Measurements from ENCODE around the gene KIF7.
A peak's percentile ranks its signal among the peaks of the same experiment; 100 is the strongest.

The KIF7 gene

DNA sequence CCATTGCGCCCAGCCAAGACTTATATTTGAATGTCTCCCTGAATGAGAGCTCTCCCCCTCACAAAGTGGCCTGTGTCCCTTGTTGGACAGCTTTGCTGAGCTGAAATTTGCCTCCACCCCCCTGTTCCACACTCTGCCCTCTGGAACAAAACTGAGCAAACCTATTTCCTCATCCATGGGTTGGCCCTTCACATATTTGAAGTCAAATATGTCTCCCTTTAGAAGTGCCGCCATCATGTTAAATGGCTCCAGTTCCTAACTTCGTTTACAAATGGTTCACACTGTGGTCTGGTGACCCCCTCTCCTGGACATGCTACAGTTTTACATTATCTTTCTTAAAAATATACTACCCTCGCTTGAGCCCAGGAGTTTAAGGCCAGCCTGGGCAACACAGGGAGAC, 19.3 kb upstream of the KIF7 start:
- TF ChIP-seq TEAD4 (IDR thresholded peaks at IDR 0.05) (no peak), YY1 (IDR thresholded peaks at IDR 0.05; ENCODE audit: low read depth) (no peak), NFIC (IDR thresholded peaks at IDR 0.05) (no peak), CEBPB (IDR thresholded peaks at IDR 0.05) (no peak), EGR1 (IDR thresholded peaks at IDR 0.05) (no peak)
- TF ChIP-seq, protein P1, sequence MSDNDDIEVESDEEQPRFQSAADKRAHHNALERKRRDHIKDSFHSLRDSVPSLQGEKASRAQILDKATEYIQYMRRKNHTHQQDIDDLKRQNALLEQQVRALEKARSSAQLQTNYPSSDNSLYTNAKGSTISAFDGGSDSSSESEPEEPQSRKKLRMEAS (IDR thresholded peaks at IDR 0.05): no peak

- peak; percentile 38; the same call in 1 of the 2 replicates for TF ChIP-seq RAD21 (IDR thresholded peaks at IDR 0.05; ENCODE audit: low read depth)
- TF ChIP-seq NFIC (IDR thresholded peaks at IDR 0.05): no peak
- no peak for TF ChIP-seq CEBPB (IDR thresholded peaks at IDR 0.05)
Observed at GRCh38 chr15:89673165-89673512, 17.9 kb upstream of the KIF7 start.

GRCh38 chr15:89672221-89673164, 17.2 kb upstream of the KIF7 start:
- TF ChIP-seq REST (IDR thresholded peaks at IDR 0.05; ENCODE audit: low read depth) (no peak), CREB1 (IDR thresholded peaks at IDR 0.05; ENCODE audit: low read depth) (no peak), EGR1 (IDR thresholded peaks at IDR 0.05) (no peak), USF1 (IDR thresholded peaks at IDR 0.05) (no peak)
- TF ChIP-seq, protein P1 (IDR thresholded peaks at IDR 0.05): no peak

DNA sequence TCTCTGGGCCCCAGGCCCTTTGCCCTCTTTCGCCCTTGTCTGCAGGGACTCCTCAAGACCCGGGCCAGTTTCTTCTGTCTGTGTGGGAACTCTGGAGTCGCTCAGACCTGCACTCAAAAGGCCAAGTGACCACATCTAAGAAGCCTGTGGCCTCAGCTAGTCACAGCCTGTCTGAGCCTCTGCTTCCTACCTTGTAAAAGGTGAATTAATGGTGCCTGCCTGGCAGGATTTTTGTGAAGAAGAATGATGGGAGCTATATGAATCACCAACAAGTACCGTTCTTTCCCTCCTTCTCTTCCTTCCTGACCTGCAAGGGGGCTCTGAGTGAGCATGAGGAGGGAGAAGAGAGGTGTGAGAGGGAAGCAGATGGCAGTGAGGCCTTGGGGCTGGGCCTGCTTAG, 16.4 kb upstream of the KIF7 start:
- no peak for TF ChIP-seq CEBPB (IDR thresholded peaks at IDR 0.05)
- no peak for TF ChIP-seq NFIC (IDR thresholded peaks at IDR 0.05)
- no peak for TF ChIP-seq FOXM1 (IDR thresholded peaks at IDR 0.05; ENCODE audit: borderline replicate concordance, low read depth)
- TF ChIP-seq RAD21 (IDR thresholded peaks at IDR 0.05; ENCODE audit: low read depth): no peak
- no peak for TF ChIP-seq TCF12 (IDR thresholded peaks at IDR 0.05; ENCODE audit: low read depth)
- no peak for TF ChIP-seq EGR1 (IDR thresholded peaks at IDR 0.05)
- no peak for TF ChIP-seq YY1 (IDR thresholded peaks at IDR 0.05; ENCODE audit: low read depth)

DNA sequence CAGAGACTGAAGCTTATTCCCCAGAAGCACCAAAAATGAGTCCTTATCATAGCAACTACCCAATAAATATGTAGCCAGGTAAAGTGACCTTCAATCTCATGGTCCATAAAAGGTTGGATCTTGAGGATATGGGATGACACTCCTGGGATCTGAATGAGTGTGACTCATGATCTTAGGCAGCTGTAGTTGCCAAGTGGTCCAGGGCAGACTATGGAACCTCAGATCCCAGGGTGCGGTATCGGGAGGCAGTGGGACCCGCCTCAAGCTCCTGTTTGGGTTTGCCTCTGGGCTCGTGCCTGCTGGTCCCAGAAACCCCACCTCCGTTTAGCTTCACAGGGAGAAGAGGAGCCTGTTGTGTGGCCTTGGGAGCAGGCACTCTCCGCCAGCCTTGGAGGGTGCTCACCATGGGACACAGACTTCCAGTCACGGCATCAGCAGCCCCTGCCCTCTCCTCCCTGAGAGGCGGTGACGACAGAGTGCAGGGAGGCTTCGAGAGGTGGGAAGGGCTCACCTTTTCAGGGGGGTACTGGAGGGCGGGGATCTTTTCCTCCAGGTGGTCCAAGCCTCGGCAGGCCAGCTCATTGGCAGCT, 15.8 kb upstream of the KIF7 start:
- no peak for TF ChIP-seq YY1 (IDR thresholded peaks at IDR 0.05; ENCODE audit: low read depth)
- no peak for TF ChIP-seq TCF12 (IDR thresholded peaks at IDR 0.05; ENCODE audit: low read depth)
- TF ChIP-seq, protein P1 (IDR thresholded peaks at IDR 0.05): no peak
- no peak for TF ChIP-seq NFIC (IDR thresholded peaks at IDR 0.05)
- TF ChIP-seq CEBPB (IDR thresholded peaks at IDR 0.05): no peak
- TF ChIP-seq USF1 (IDR thresholded peaks at IDR 0.05): no peak
- TF ChIP-seq TEAD4 (IDR thresholded peaks at IDR 0.05): no peak
- TF ChIP-seq ZBTB7A (IDR thresholded peaks at IDR 0.05; ENCODE audit: low read depth): no peak
- no peak for TF ChIP-seq TAF1 (IDR thresholded peaks at IDR 0.05; ENCODE audit: low read depth)
- no peak for TF ChIP-seq RAD21 (IDR thresholded peaks at IDR 0.05; ENCODE audit: low read depth)
- TF ChIP-seq EGR1 (IDR thresholded peaks at IDR 0.05): no peak
- no peak for TF ChIP-seq FOXM1 (IDR thresholded peaks at IDR 0.05; ENCODE audit: borderline replicate concordance, low read depth)
- no peak for TF ChIP-seq REST (IDR thresholded peaks at IDR 0.05; ENCODE audit: low read depth)

DNA sequence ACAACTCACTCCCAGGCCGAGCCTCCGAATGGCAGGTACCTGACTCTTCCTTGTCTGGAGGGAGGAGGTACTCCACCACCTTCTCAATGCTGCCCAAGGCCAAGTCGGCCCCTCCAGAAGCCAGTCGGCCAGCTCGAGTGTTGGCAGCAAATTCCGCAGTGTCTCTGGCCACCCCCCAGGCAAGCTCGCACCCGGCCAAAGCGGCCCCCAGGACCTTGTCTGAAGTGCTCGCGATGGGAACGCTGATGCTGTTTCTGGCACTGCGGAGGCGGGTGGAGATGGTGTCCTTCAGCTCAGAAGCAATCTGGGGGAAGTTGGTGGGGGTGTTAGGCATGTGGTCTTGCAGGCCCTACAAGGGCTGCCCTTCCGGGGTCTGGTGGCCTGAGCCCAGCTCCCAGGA, 14.7 kb upstream of the KIF7 start:
- no peak for TF ChIP-seq EGR1 (IDR thresholded peaks at IDR 0.05)
- TF ChIP-seq CREB1 (IDR thresholded peaks at IDR 0.05; ENCODE audit: low read depth): no peak
- TF ChIP-seq TCF12 (IDR thresholded peaks at IDR 0.05; ENCODE audit: low read depth): no peak
- TF ChIP-seq ZBTB7A (IDR thresholded peaks at IDR 0.05; ENCODE audit: low read depth): no peak
- no peak for TF ChIP-seq EP300 (IDR thresholded peaks at IDR 0.05; ENCODE audit: borderline replicate concordance)
- no peak for TF ChIP-seq TAF1 (IDR thresholded peaks at IDR 0.05; ENCODE audit: low read depth)
- TF ChIP-seq TEAD4 (IDR thresholded peaks at IDR 0.05): no peak
- no peak for TF ChIP-seq RAD21 (IDR thresholded peaks at IDR 0.05; ENCODE audit: low read depth)
- TF ChIP-seq CEBPB (IDR thresholded peaks at IDR 0.05): no peak
- TF ChIP-seq, protein P1 (IDR thresholded peaks at IDR 0.05): no peak
- TF ChIP-seq USF1 (IDR thresholded peaks at IDR 0.05): no peak
- TF ChIP-seq REST (IDR thresholded peaks at IDR 0.05; ENCODE audit: low read depth): no peak
- no peak for TF ChIP-seq FOXM1 (IDR thresholded peaks at IDR 0.05; ENCODE audit: borderline replicate concordance, low read depth)
- no peak for TF ChIP-seq YY1 (IDR thresholded peaks at IDR 0.05; ENCODE audit: low read depth)
